Calu3 (cell line): ENCODE results near the gene COL13A1. TPM values are rescaled to one million over a fixed set of nuclear protein-coding genes. Genes with fewer than 3 reads are reported as not detected.

Source experiments
- BruUV-seq: library from RNA; stranded (reverse); fragments of 400-500 nt; replicated peaks from 2 replicates; lab custom pipeline; 2021; lab: Mats Ljungman, UMichigan
- CTCF ChIA-PET: fragments of 300-600 bp; sonication (Branson Sonifier 250); formaldehyde crosslinking; loops from one replicate; lab custom pipeline; 2022; ENCODE audit warnings: antibody characterized with exemption; lab: Charles Lee
- DNase-seq: peaks from one replicate; pipeline ENCODE4 v3.0.0; 2022
- H3K27ac Mint-ChIP-seq: one replicate; pipeline ENCODE4 v1.8.0; 2022; ENCODE audit warnings: mixed read lengths; ENCODE audit not compliant: unreplicated experiment
- H3K27me3 Mint-ChIP-seq: one replicate; pipeline ENCODE4 v1.8.0; 2022; ENCODE audit warnings: mixed read lengths; ENCODE audit not compliant: unreplicated experiment
- H3K36me3 Mint-ChIP-seq: one replicate; pipeline ENCODE4 v1.8.0; 2022; ENCODE audit warnings: mild to moderate bottlenecking, moderate library complexity, mixed read lengths; ENCODE audit not compliant: insufficient read depth, unreplicated experiment
- H3K4me1 Mint-ChIP-seq: one replicate; pipeline ENCODE4 v1.8.0; 2022; ENCODE audit warnings: mild to moderate bottlenecking, low read depth, mixed read lengths; ENCODE audit not compliant: unreplicated experiment
- H3K4me3 Mint-ChIP-seq: one replicate; pipeline ENCODE4 v1.8.0; 2022; ENCODE audit warnings: mild to moderate bottlenecking, low read depth, moderate library complexity, mixed read lengths; ENCODE audit not compliant: unreplicated experiment
- H3K9me3 Mint-ChIP-seq: one replicate; pipeline ENCODE4 v1.8.0; 2022; ENCODE audit warnings: low read depth, mixed read lengths; ENCODE audit not compliant: unreplicated experiment
- CTCF ChIP-seq: fragments of 200-600 bp; IDR thresholded peaks from one replicate; pipeline ENCODE4 v1.8.0; 2022; ENCODE audit warnings: antibody characterized with exemption; ENCODE audit not compliant: unreplicated experiment
- intact Hi-C: fragments of 100-400 bp; cut with micrococcal nuclease; formaldehyde crosslinking; loops from one replicate; pipeline ENCODE4 v1.10.0; 2022; ENCODE audit not compliant: unreplicated experiment
- total RNA-seq: library from RNA; stranded (reverse); gene quantifications from 2 replicates; pipeline ENCODE4 v1.2.3, GENCODE V29; 2022

Gene COL13A1
- total RNA-seq, 1 experiment from 2014 or later = 0.24 TPM

GRCh38 chr10:69939061-69939460, 137.4 kb downstream of the COL13A1 start:
- H3K27ac Mint-ChIP-seq = no peak overlapping the region
- no peaks in the 10 kb centered on the region for H3K4me1 Mint-ChIP-seq
- H3K27me3 Mint-ChIP-seq = peaks cover 99% of the 10 kb centered on the region
- no TSS peak for BruUV-seq
- CTCF ChIA-PET = no interaction called here
- peaks cover 3% of the 10 kb centered on the region for H3K36me3 Mint-ChIP-seq
- no peak for TF ChIP-seq CTCF
- intact Hi-C loops = no loop called here
- no peaks in the 10 kb centered on the region for H3K9me3 Mint-ChIP-seq
- DNase-seq = no peak
- H3K4me3 Mint-ChIP-seq = no peak overlapping the region

- no peak overlapping the region for H3K4me3 Mint-ChIP-seq
- H3K27ac Mint-ChIP-seq = no peak overlapping the region
- H3K27me3 Mint-ChIP-seq = peaks cover 100% of the 10 kb centered on the region
- DNase-seq = no peak
- no peaks in the 10 kb centered on the region for H3K4me1 Mint-ChIP-seq
- BruUV-seq = no TSS peak
- intact Hi-C loops = no loop called here
- H3K9me3 Mint-ChIP-seq = no peaks in the 10 kb centered on the region
- no peak for TF ChIP-seq CTCF
- CTCF ChIA-PET = interaction anchor here (0.7 kb wide), 1 partner anchor 25 kb away, joined by 5 read pairs; no protein-coding TSS in a partner anchor
- H3K36me3 Mint-ChIP-seq = peaks cover 3% of the 10 kb centered on the region
Observed at GRCh38 chr10:69939481-69939880, 137.8 kb downstream of the COL13A1 start.

- no TSS peak for BruUV-seq
- H3K9me3 Mint-ChIP-seq = no peaks in the 10 kb centered on the region
- H3K27ac Mint-ChIP-seq = no peak overlapping the region
- no peak overlapping the region for H3K4me3 Mint-ChIP-seq
- H3K36me3 Mint-ChIP-seq = peaks cover 3% of the 10 kb centered on the region
- CTCF ChIA-PET = interaction anchor here (0.7 kb wide), 1 partner anchor 17 kb away, joined by 3 read pairs; no protein-coding TSS in a partner anchor
- H3K27me3 Mint-ChIP-seq = peaks cover 100% of the 10 kb centered on the region
- DNase-seq = no peak
- no peak for TF ChIP-seq CTCF
- intact Hi-C loops = no loop called here
- no peaks in the 10 kb centered on the region for H3K4me1 Mint-ChIP-seq
Observed at GRCh38 chr10:69941730-69942129, 140.0 kb downstream of the COL13A1 start.

- no peak for TF ChIP-seq CTCF
- CTCF ChIA-PET = no interaction called here
- intact Hi-C loops = no loop called here
- no peaks in the 10 kb centered on the region for H3K4me1 Mint-ChIP-seq
- no TSS peak for BruUV-seq
- peaks cover 3% of the 10 kb centered on the region for H3K36me3 Mint-ChIP-seq
- no peaks in the 10 kb centered on the region for H3K9me3 Mint-ChIP-seq
- no peak for DNase-seq
- no peak overlapping the region for H3K4me3 Mint-ChIP-seq
- H3K27ac Mint-ChIP-seq = no peak overlapping the region
- peaks cover 100% of the 10 kb centered on the region for H3K27me3 Mint-ChIP-seq
Observed at GRCh38 chr10:69943292-69943820, 141.7 kb downstream of the COL13A1 start.
